H1 (cell line): ENCODE measurements around the gene NPM1. TPM values are rescaled to one million over a fixed set of nuclear protein-coding genes. Genes with fewer than 3 reads are reported as not detected.

Source experiments
- CTCF ChIA-PET: fragments of 300-600 bp; sonication (Branson Sonifier 250); formaldehyde crosslinking; loops from one replicate; lab custom pipeline; 2021; ENCODE audit not compliant: partially characterized antibody; lab: Charles Lee
- POLR2A ChIA-PET: fragments of 300-600 bp; sonication (Branson Sonifier 250); formaldehyde crosslinking; loops from one replicate; lab custom pipeline; 2021; ENCODE audit warnings: inconsistent platforms; ENCODE audit not compliant: partially characterized antibody; lab: Charles Lee
- DNase-seq, 2 experiments: peaks; one replicate each; pipeline versions ENCODE4 v3.0.0 to v3.0.0-alpha.2; 2010 to 2022; ENCODE audit warnings: low spot score in 2 of 2, low read depth in 1 of 2, mixed read lengths in 1 of 2
- FAIRE-seq: peaks from 2 replicates; lab custom pipeline; 2011; peaks lifted over from hg19 to GRCh38; lab: Jason Lieb, UNC
- H2AFZ ChIP-seq: 2 replicates; pipeline ENCODE4 v1.8.1; 2012; ENCODE audit warnings: low read length, inconsistent platforms
- H2AK5ac ChIP-seq: 2 replicates; pipeline ENCODE4 v1.6.1; 2013; ENCODE audit warnings: low read depth, low read length
- H2BK120ac ChIP-seq: replicated peaks from 2 replicates; pipeline ENCODE3; 2013; ENCODE audit warnings: low read depth, low read length, inconsistent platforms
- H2BK12ac ChIP-seq: 2 replicates; pipeline ENCODE4 v1.6.1; 2013; ENCODE audit warnings: low read depth, low read length
- H2BK15ac ChIP-seq: 2 replicates; pipeline ENCODE4 v1.6.1; 2013; ENCODE audit warnings: low read length
- H2BK20ac ChIP-seq: 2 replicates; pipeline ENCODE4 v1.6.1; 2013; ENCODE audit warnings: low read length
- H2BK5ac ChIP-seq: 2 replicates; pipeline ENCODE4 v1.6.1; 2013; ENCODE audit warnings: low read depth, low read length
- H3K14ac ChIP-seq: 2 replicates; pipeline ENCODE4 v1.6.1; 2013; ENCODE audit warnings: inconsistent platforms; ENCODE audit not compliant: insufficient read length
- H3K18ac ChIP-seq: 2 replicates; pipeline ENCODE4 v1.6.1; 2013; ENCODE audit warnings: low read length; ENCODE audit errors: extremely low read depth
- H3K23ac ChIP-seq: 2 replicates; pipeline ENCODE4 v1.6.1; 2013; ENCODE audit warnings: inconsistent platforms; ENCODE audit not compliant: insufficient read length
- H3K23me2 ChIP-seq: 2 replicates; pipeline ENCODE4 v1.6.1; 2013; ENCODE audit warnings: low read depth, low read length
- H3K27ac ChIP-seq: 2 replicates; pipeline ENCODE4 v1.6.1; 2011; ENCODE audit warnings: low read depth, low read length, inconsistent platforms
- H3K27me3 ChIP-seq, 4 experiments: replicated peaks in 1 of 4; 1 replicate in 1 of 4; 2 replicates in 3 of 4; pipeline versions ENCODE4 v1.6.1 to v1.8.1; 2011 to 2013; ENCODE audit warnings: low read length in 3 of 4, mild to moderate bottlenecking in 3 of 4, inconsistent platforms in 2 of 4, mixed read lengths in 2 of 4, moderate library complexity in 1 of 4; ENCODE audit not compliant: control insufficient read depth in 3 of 4, insufficient read depth in 3 of 4; ENCODE audit errors: extremely low read depth in 1 of 4
- H3K36me3 ChIP-seq, 4 experiments: 2 replicates each; pipeline versions ENCODE4 v1.6.1 to v1.8.1; 2011 to 2013; ENCODE audit warnings: mild to moderate bottlenecking in 4 of 4, low read length in 3 of 4, moderate library complexity in 2 of 4, control low read depth in 1 of 4, inconsistent platforms in 1 of 4; ENCODE audit not compliant: insufficient read depth in 4 of 4, control insufficient read depth in 2 of 4
- H3K4ac ChIP-seq: replicated peaks from 2 replicates; pipeline ENCODE3; 2013; ENCODE audit warnings: low read length, low read depth, mixed read lengths, inconsistent platforms; ENCODE audit not compliant: insufficient read length
- H3K4me1 ChIP-seq, 4 experiments: replicated peaks in 1 of 4; 1 replicate in 1 of 4; 2 replicates in 3 of 4; pipeline versions ENCODE4 v1.6.1 to v1.8.1; 2011 to 2013; ENCODE audit warnings: low read length in 3 of 4, inconsistent platforms in 2 of 4, mixed read lengths in 1 of 4; ENCODE audit not compliant: insufficient read depth in 4 of 4, control insufficient read depth in 3 of 4
- H3K4me2 ChIP-seq, 2 experiments: 2 replicates each; pipeline versions ENCODE4 v1.6.1 to v1.8.1; 2011 to 2013; ENCODE audit warnings: low read depth in 2 of 2, low read length in 2 of 2, control low read depth in 1 of 2, inconsistent platforms in 1 of 2, mild to moderate bottlenecking in 1 of 2; ENCODE audit not compliant: insufficient read depth in 1 of 2
- H3K4me3 ChIP-seq, 4 experiments: fragments of 200-600, 300-600 bp in 1 of 4; sonication (generic), shearing (Covaris generic), sonication (Bioruptor Twin) in 1 of 4; 2 replicates each; pipeline versions ENCODE4 v1.5.1 to v1.8.1; 2011 to 2016; ENCODE audit warnings: low read length in 4 of 4, low read depth in 3 of 4, control low read depth in 2 of 4, inconsistent platforms in 2 of 4, mild to moderate bottlenecking in 2 of 4, mixed read lengths in 1 of 4, moderate library complexity in 1 of 4; ENCODE audit not compliant: insufficient read depth in 2 of 4; ENCODE audit errors: extremely low read depth in 1 of 4
- H3K56ac ChIP-seq: replicated peaks from 2 replicates; pipeline ENCODE3; 2013; ENCODE audit warnings: low read depth, mild to moderate bottlenecking, mixed read lengths, low read length, inconsistent platforms; ENCODE audit not compliant: insufficient read length
- H3K79me1 ChIP-seq: 2 replicates; pipeline ENCODE4 v1.6.1; 2013; ENCODE audit warnings: low read depth, low read length, control low read depth
- H3K79me2 ChIP-seq, 2 experiments: 2 replicates each; pipeline versions ENCODE4 v1.6.1 to v1.8.1; 2012 to 2013; ENCODE audit warnings: low read length in 2 of 2, mild to moderate bottlenecking in 2 of 2, inconsistent platforms in 1 of 2; ENCODE audit not compliant: insufficient read depth in 2 of 2, control insufficient read depth in 1 of 2
- H3K9ac ChIP-seq, 4 experiments: replicated peaks in 1 of 4; 1 replicate in 1 of 4; 2 replicates in 3 of 4; pipeline versions ENCODE4 v1.6.1 to v1.8.1; 2011 to 2013; ENCODE audit warnings: low read depth in 3 of 4, low read length in 3 of 4, control low read depth in 2 of 4, mild to moderate bottlenecking in 2 of 4, moderate library complexity in 2 of 4, inconsistent platforms in 1 of 4; ENCODE audit errors: extremely low read depth in 1 of 4
- H3K9me3 ChIP-seq, 2 experiments: 2 replicates each; pipeline versions ENCODE4 v1.6.1 to v1.8.1; 2012 to 2013; ENCODE audit warnings: mild to moderate bottlenecking in 2 of 2, moderate library complexity in 2 of 2, control low read depth in 1 of 2, inconsistent platforms in 1 of 2, low read depth in 1 of 2, low read length in 1 of 2, mixed read lengths in 1 of 2; ENCODE audit not compliant: insufficient read depth in 2 of 2
- H4K20me1 ChIP-seq, 2 experiments: replicated peaks in 1 of 2; 2 replicates each; pipeline versions ENCODE3 to v1.8.1; 2011 to 2013; ENCODE audit warnings: inconsistent platforms in 2 of 2, low read length in 2 of 2, mild to moderate bottlenecking in 1 of 2; ENCODE audit not compliant: insufficient read depth in 2 of 2, control insufficient read depth in 1 of 2
- H4K5ac ChIP-seq: 2 replicates; pipeline ENCODE4 v1.6.1; 2013; ENCODE audit warnings: low read length, low read depth, mixed read lengths, inconsistent platforms; ENCODE audit not compliant: insufficient read length
- H4K8ac ChIP-seq: 2 replicates; pipeline ENCODE4 v1.8.0; 2013; ENCODE audit warnings: mild to moderate bottlenecking, moderate library complexity, low read length, inconsistent platforms; ENCODE audit not compliant: insufficient read depth; ENCODE audit errors: extremely low read depth
- H4K91ac ChIP-seq: replicated peaks from 2 replicates; pipeline ENCODE3; 2013; ENCODE audit warnings: low read length, mixed read lengths, inconsistent platforms; ENCODE audit not compliant: insufficient read length
- CTBP2 ChIP-seq: IDR thresholded peaks from 2 replicates; pipeline ENCODE4 v1.7.0; 2011; ENCODE audit warnings: borderline replicate concordance, mild to moderate bottlenecking, moderate library complexity, mixed read lengths, low read length; ENCODE audit not compliant: insufficient read depth, insufficient read length
- E2F6 ChIP-seq: IDR thresholded peaks from 2 replicates; pipeline ENCODE4 v1.6.1; 2012; ENCODE audit warnings: inconsistent platforms
- JUND ChIP-seq: IDR thresholded peaks from 2 replicates; pipeline ENCODE4 v1.6.1; 2011; ENCODE audit warnings: mild to moderate bottlenecking, improper control_type of control experiment, low read length
- MAFK ChIP-seq: IDR thresholded peaks from 2 replicates; pipeline ENCODE4 v1.6.1; 2012; ENCODE audit warnings: low read depth, mild to moderate bottlenecking, improper control_type of control experiment, low read length
- NRF1 ChIP-seq: IDR thresholded peaks from 2 replicates; pipeline ENCODE4 v1.6.1; 2011; ENCODE audit warnings: mild to moderate bottlenecking, low read depth, low read length, improper control_type of control experiment
- POLR2A ChIP-seq, 2 experiments: IDR thresholded peaks; 1 replicate in 1 of 2; 2 replicates in 1 of 2; pipeline ENCODE4 v1.6.1; 2011; ENCODE audit warnings: low read depth in 2 of 2, low read length in 2 of 2, mild to moderate bottlenecking in 2 of 2; ENCODE audit errors: control extremely low read depth in 1 of 2
- POLR2AphosphoS5 ChIP-seq: IDR thresholded peaks from 2 replicates; pipeline ENCODE4 v1.6.1; 2011; ENCODE audit warnings: low read depth, low read length
- TBP ChIP-seq: IDR thresholded peaks from 2 replicates; pipeline ENCODE4 v1.6.1; 2011; ENCODE audit warnings: low read depth, low read length, improper control_type of control experiment
- WGBS, 2 experiments: shearing (Covaris generic) in 1 of 2; methylation state at CpG; one replicate each; pipeline versions ENCODE4 v1.1.6 to v1.1.7; 2013 to 2015; ENCODE audit warnings: low lambda C conversion rate in 2 of 2, mixed read lengths in 2 of 2, inconsistent platforms in 1 of 2, low coverage in 1 of 2, missing lambda C conversion rate in 1 of 2; ENCODE audit not compliant: insufficient replicate concordance in 2 of 2, insufficient coverage in 1 of 2, insufficient read length in 1 of 2; ENCODE audit errors: extremely low coverage in 1 of 2, missing lambda C conversion rate in 1 of 2; 5-methylcytosine and 5-hydroxymethylcytosine counted together
- polyA plus RNA-seq, 7 experiments: library from polyadenylated mRNA; depleted of rRNA in 3 of 7; stranded (reverse) in 5 of 7; unstranded in 2 of 7; fragments of >200 nt in 5 of 7; fragments of 200-250 nt in 2 of 7; gene quantifications; 1 replicate in 5 of 7; 2 replicates in 1 of 7; 4 replicates in 1 of 7; pipeline versions ENCODE4 v1.2.1 to v1.2.3, GENCODE V29; 2011 to 2013; ENCODE audit warnings: missing spikeins in 2 of 7, mixed read lengths in 2 of 7
- total RNA-seq: library from RNA; stranded (reverse); fragmentation: NEBNext Ultra II Directional; extraction: Animal tissue kit (Norgen Biotek cat#: 25700); gene quantifications from 2 replicates; pipeline ENCODE4 v1.2.1, GENCODE V29; 2021

Gene NPM1
- total and polyA plus RNA-seq, 2 of the 8 experiments (the other 6 are each of a cell fraction or from before 2014, with no cell fraction given), result 2,182 to 4,042 TPM

- ChIA-PET CTCF (no interaction called here), POLR2A (interaction anchor here (0.6 to 20.7 kb wide), 6 partner anchors 7 to 110 kb away, joined by 3 to 626 read pairs (median 68); partner anchors contain the start of gene FGF18)
- Histone ChIP-seq H3K27me3 (no peaks in the 10 kb centered on the region), H3K9ac (peak overlapping the region in 1 of 4 experiments; percentile 10; a peak in 2 of 7 replicates), H4K5ac (no peak overlapping the region), H2BK12ac (no peak overlapping the region), H3K4me2 (peak overlapping the region; percentile 75 to 76), H3K23me2 (peaks cover 2% of the 10 kb centered on the region; the same call in 1 of the 2 replicates), H3K9me3 (no peaks in the 10 kb centered on the region), H2BK20ac (no peak overlapping the region), H4K91ac (no peak overlapping the region), H2AK5ac (no peak overlapping the region), H3K4me3 (peak overlapping the region; percentile 15 to 97 (median 91); a peak in 6 of 8 replicates), H3K14ac (no peak overlapping the region), H2BK15ac (no peak overlapping the region), H3K79me1 (no peaks in the 10 kb centered on the region), H4K20me1 (peaks cover 46 to 63% of the 10 kb centered on the region in 2 experiments), H2BK120ac (no peak overlapping the region), H3K4me1 (peaks cover 3 to 13% (median 9%) of the 10 kb centered on the region in 4 experiments; a peak in 6 of 7 replicates), H2AFZ (no peak overlapping the region), H3K4ac (no peak overlapping the region), H3K27ac (no peak overlapping the region), H3K23ac (no peak overlapping the region), H4K8ac (no peak overlapping the region), H3K79me2 (peaks cover 79 to 92% of the 10 kb centered on the region in 2 experiments), H2BK5ac (no peak overlapping the region), H3K56ac (no peak overlapping the region), H3K18ac (no peak overlapping the region), H3K36me3 (peaks cover 27 to 77% (median 64%) of the 10 kb centered on the region in 4 experiments)
- no peak for DNase-seq
- 74% methylated on average over 8 of the region's 8 CpGs; no CpG with 5 or more reads in 1 of the 2 experiments for WGBS, 2 experiments
- TF ChIP-seq TBP (no peak), NRF1 (no peak), POLR2A (IDR thresholded peaks at IDR 0.05; ENCODE audit: control extremely low read depth in 1 of 2, low read depth in 2 of 2, low read length in 2 of 2) (peak in 1 of 2 experiments; percentile 6; a peak in 2 of 3 replicates), CTBP2 (no peak), MAFK (no peak), POLR2AphosphoS5 (peak; percentile 32), JUND (no peak), E2F6 (no peak)
- no peak for FAIRE-seq
Measured at GRCh38 chr5:171390883-171391677, 3.4 kb downstream of the NPM1 start.
